GM12801 (cell line): Measurements from ENCODE around the gene SEPTIN5.

Experiments
- CTCF ChIP-seq: IDR thresholded peaks from one replicate; pipeline ENCODE4 v1.5.1; 2011; ENCODE audit warnings: control low read depth; ENCODE audit not compliant: insufficient read length; ENCODE audit errors: extremely low read depth

The SEPTIN5 gene

GRCh38 chr22:19710020-19710768 is 4.1 kb upstream of the SEPTIN5 start:
- TF ChIP-seq CTCF, result no peak

GRCh38 chr22:19710769-19711106 is 3.6 kb upstream of the SEPTIN5 start:
- no peak for TF ChIP-seq CTCF

- TF ChIP-seq CTCF, result no peak
Observed at GRCh38 chr22:19713245-19713644, 1.1 kb upstream of the SEPTIN5 start.

GRCh38 chr22:19713650-19714311 is 522 bp upstream of the SEPTIN5 start:
- no peak for TF ChIP-seq CTCF

GRCh38 chr22:19715188-19715930 is 1.1 kb downstream of the SEPTIN5 start:
- TF ChIP-seq CTCF, result no peak

- TF ChIP-seq CTCF, result no peak
Observed at GRCh38 chr22:19716041-19716828, 1.9 kb downstream of the SEPTIN5 start.

- no peak for TF ChIP-seq CTCF
Observed at GRCh38 chr22:19716829-19717105, 2.5 kb downstream of the SEPTIN5 start.
